ENCODE results near the gene INTS11. TPM values are rescaled to one million over a fixed set of nuclear protein-coding genes. Genes with fewer than 3 reads are reported as not detected.

Gene INTS11
- total and polyA plus RNA-seq, 9 of the 15 experiments (the other 6 are each of a cell fraction or from before 2014, with no cell fraction given) = 3.6 to 183 (median 110) TPM

GRCh38 chr1:1324084-1324523, 356 bp downstream of the INTS11 start (continued):
- TF ChIP-seq ZBTB7A (IDR thresholded peaks at IDR 0.05; ENCODE audit: borderline replicate concordance, control insufficient read depth, low read depth, low read length) (peak; percentile 13; the same call in 1 of the 2 replicates), RBM34 (IDR thresholded peaks at IDR 0.05; ENCODE audit: borderline replicate concordance, insufficient read depth, low read length) (0 out of 2 replicates have a peak, but pooled peaks have one; percentile 80), PBX2 (CRISPR knock-in tag; IDR thresholded peaks at IDR 0.05; ENCODE audit: low read depth) (no peak), PBX2 (tag; conservative IDR thresholded peaks at IDR 0.05; ENCODE audit: low read depth) (no peak), IFI16 (CRISPR knock-in tag; IDR thresholded peaks at IDR 0.05) (no peak), UBTF (IDR thresholded peaks at IDR 0.05; ENCODE audit: borderline replicate concordance in 1 of 2, low read depth in 2 of 2, low read length in 2 of 2) (0 out of 4 replicates have a peak, but pooled peaks of 1 of the 2 experiments have one; percentile 23), RUNX1 (IDR thresholded peaks at IDR 0.05; ENCODE audit: low read depth) (no peak), ELF4 (CRISPR knock-in tag; IDR thresholded peaks at IDR 0.05) (no peak), ZNF436 (CRISPR knock-in tag; IDR thresholded peaks at IDR 0.05) (no peak), RB1 (IDR thresholded peaks at IDR 0.05; ENCODE audit: low read depth) (no peak; the same call in 1 of the 2 replicates), ZNF76 (CRISPR knock-in tag; IDR thresholded peaks at IDR 0.05; ENCODE audit: borderline replicate concordance) (no peak), ZNF518B (CRISPR knock-in tag; IDR thresholded peaks at IDR 0.05) (no peak), ARID3B (CRISPR knock-in tag; IDR thresholded peaks at IDR 0.05; ENCODE audit: borderline replicate concordance) (no peak), NR2C1 (IDR thresholded peaks at IDR 0.05) (no peak), NR2C1 (tag; IDR thresholded peaks at IDR 0.05) (no peak), MBD2 (IDR thresholded peaks at IDR 0.05; ENCODE audit: borderline replicate concordance, low read depth) (no peak), STAT5A (IDR thresholded peaks at IDR 0.05; ENCODE audit: borderline replicate concordance, low read length) (no peak), HES1 (IDR thresholded peaks at IDR 0.05; ENCODE audit: low read depth) (no peak)

Data from K562 (cell line).